GM10266 (cell line): Measurements from ENCODE around the gene NSD1.

Experiments used
- DNase-seq: peaks from one replicate; pipeline ENCODE4 v3.0.0; 2012; ENCODE audit errors: extremely low spot score
- CTCF ChIP-seq: IDR thresholded peaks from 2 replicates; pipeline ENCODE4 v1.5.1; 2012; ENCODE audit warnings: mild to moderate bottlenecking, low read depth; ENCODE audit not compliant: control insufficient read depth, insufficient read depth; ENCODE audit errors: missing control alignments

The NSD1 gene

GRCh38 chr5:177300236-177300880 is 166.8 kb downstream of the NSD1 start:
- no peak for TF ChIP-seq CTCF
- DNase-seq: peak; percentile 61

GRCh38 chr5:177300951-177301350 is 167.4 kb downstream of the NSD1 start:
- TF ChIP-seq CTCF: no peak
- no peak for DNase-seq

GRCh38 chr5:177301503-177302165 is 168.1 kb downstream of the NSD1 start:
- DNase-seq: no peak
- TF ChIP-seq CTCF: no peak

- DNase-seq: peak; percentile 56
- TF ChIP-seq CTCF: peak; percentile 17
Measured at GRCh38 chr5:177302354-177303110, 169.0 kb downstream of the NSD1 start.

GRCh38 chr5:177303121-177303924 is 169.8 kb downstream of the NSD1 start, which contains the start of the genes PRELID1 and RAB24:
TSS of gene PRELID1 (plus strand) at chr5:177303799. CDS start at chr5:177303986, 187 bp downstream.
TSS of gene RAB24 (minus strand) at chr5:177303719. CDS start at chr5:177303288, 431 bp downstream.
- TF ChIP-seq CTCF: peak; percentile 48
- peak; percentile 92 for DNase-seq

- DNase-seq: peak; percentile 37
- no peak for TF ChIP-seq CTCF
Measured at GRCh38 chr5:177303925-177304391, 170.4 kb downstream of the NSD1 start.
